ENCODE results near the gene EFNA1.
"Not testable (repeated sequence)": the region's sequence is repeated elsewhere in the genome, so short reads cannot be mapped to it uniquely, and the experiment has no call there.

- not testable (repeated sequence) for TF ChIP-seq POLR2A, CTCF (IDR thresholded peaks at IDR 0.05)
These were observed 28.4 kb downstream of the EFNA1 start for GRCh38 chr1:155155996-155156643.
